HG02798 (cell line): Measurements from ENCODE around the gene ARVCF.

ENCODE experiments used
- ATAC-seq: cut with Tn5 transposase; IDR thresholded peaks from one replicate; pipeline ENCODE4 v1.9.1; 2021; ENCODE audit warnings: mild to moderate bottlenecking; ENCODE audit not compliant: unreplicated experiment, poor library complexity

ARVCF gene

DNA sequence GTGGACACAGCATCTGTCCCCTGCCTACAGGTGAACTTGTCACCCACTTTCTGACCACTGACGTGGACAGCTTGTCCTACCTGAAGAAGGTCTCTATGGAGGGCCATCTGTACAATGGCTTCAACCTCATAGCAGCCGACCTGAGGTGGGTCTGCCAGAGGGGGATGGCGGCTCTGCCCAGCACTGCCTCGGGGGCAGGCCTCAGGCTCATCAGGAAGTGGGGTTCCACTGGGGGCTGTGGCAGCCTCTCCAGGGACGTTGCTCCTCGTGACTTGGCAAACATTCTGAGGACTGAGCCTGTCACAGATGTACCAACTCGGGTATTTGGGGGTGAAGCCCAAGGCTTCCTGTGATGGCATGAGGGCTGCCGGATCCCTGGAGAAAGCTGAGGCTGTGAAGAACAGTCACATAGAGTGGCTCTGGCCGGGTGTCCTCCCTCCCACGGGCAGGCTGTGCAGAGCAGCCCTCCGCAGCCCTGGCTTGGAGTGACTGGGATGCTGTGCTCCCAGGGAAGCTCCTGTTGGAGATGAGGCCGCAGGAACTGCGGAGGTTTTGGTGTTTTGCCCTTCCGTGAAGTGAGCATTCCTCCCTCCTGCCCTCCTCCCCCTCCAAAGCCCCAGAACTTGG lies 36.9 kb upstream of the ARVCF start:
- ATAC-seq = no peak

DNA sequence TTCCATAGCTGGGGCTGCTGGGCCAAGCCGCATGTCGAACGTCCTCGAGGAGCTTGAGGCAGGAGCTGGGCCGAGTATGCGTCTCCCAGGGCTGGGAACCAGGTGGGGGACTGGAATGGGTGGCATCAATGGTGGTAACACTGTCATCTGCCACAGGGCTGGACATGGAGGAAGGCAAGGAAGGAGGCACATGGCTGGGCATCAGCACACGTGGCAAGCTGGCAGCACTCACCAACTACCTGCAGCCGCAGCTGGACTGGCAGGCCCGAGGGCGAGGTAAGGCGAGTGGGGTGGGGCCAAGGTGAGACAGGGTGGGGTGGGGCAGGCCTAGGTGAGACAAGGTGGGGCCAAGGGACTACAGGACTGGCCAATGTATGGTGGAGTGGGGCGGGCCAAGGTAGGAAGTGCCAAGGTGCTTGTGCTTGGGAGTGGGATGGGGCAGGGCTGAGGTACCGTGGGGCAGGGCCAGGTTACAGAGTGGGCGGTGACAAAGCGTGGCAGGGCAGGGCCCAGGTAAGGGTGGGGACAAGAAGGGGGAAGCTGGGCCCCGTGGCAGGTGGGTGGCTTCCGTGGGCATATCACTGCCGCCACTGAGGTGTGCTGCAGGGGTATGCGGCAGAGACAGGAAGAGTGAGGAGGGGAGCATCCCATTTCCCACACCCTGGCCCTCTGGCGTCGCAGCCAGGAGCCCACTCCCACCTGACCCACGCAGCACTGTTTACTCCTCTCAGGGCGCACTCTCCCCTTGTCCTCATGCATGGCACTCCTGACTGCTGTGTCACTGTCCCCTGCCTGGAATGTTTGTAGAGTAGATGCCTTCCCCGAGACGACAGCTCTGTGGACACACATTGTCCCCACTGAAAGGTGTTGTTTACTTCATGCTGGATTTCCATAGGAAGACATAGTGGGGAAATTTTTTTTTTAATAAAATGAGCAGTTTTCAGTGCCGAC lies 36.0 kb upstream of the ARVCF start:
- ATAC-seq = no peak

DNA sequence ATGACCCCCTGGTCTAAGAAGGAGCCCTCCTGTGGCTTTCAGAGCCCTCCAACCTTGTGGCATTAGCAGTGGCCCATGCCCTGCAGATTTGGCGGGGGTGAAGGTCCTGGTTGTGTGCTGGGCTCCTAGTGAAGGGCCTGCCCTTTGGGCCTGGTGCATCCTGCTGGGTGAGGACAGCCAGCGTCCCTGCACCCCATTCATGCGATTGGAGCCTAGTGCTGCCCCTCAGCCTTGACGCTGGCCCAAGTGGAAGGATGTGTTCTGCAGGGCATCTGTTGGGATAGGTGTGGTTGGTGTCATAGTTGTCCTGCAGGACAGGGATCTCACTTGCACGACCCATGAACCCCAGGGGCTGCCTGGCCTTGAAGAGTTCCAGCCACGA lies 35.3 kb upstream of the ARVCF start:
- no peak for ATAC-seq

DNA sequence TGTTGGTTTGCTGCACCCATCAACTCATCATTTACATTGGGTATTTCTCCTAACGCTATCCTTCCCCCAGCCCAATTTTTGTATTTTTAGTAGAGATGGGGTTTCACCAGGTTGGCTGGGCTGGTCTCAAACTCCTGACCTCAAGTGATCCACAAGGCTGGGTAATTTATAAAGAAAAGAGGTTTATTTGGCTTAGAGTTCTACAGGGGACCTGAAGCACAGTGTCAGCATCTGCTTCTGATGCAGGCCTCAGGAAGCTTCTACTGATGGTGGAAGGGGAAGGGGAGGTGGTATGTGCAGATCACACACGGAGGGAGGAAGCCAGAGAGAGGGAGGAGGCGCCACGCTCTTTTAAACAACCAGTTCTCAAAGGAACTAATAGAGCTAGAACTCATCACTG lies 30.1 kb upstream of the ARVCF start:
- no peak for ATAC-seq

DNA sequence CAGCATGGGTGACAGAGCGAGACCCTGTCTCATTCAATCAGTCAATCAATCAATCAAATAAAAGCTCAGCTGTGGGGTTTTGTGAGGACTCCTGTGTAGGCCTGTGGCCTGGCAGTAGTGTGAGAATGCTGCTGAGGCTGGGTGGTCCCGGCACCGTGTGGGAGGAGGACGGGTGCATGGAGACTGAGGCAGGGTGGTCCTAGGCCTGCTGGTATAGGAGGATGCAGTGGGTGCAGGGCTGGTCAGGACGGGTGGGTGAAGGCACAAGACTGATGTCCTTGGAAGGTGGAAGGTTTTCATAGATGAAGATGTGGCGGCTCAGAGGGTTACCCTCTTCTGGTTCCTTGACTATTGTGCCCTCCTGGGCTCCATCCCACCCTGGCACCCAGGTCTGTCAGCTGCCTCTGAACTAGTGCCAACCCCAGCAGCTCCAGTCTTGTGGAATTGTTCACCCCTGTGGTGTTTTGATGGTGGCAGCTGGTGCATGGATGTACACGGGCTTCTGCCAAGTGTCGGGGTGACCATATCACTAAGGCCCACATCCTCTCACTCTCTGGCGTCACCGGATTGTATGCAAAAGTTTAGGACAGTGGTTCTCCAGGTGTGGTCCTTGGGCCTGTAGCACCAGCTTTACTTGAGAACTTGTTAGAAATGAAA lies 28.0 kb upstream of the ARVCF start:
- ATAC-seq = no peak

DNA sequence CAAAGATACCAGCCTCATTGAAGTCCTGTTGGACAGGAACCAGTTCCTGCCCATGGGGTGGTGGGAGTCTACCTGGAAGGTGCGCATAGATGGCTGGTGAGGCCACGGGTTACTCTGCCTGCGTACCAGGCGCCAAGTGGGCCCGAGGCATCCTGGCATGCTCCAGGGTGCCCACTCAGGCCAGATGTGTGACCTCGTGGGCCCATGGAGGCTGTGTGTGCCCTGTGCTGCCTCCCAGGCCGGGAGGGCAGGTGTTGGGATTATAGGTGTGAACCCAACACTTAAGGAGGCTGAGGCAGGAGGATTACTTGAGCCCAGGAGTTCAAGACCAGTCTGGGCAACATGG lies 27.3 kb upstream of the ARVCF start:
- no peak for ATAC-seq

DNA sequence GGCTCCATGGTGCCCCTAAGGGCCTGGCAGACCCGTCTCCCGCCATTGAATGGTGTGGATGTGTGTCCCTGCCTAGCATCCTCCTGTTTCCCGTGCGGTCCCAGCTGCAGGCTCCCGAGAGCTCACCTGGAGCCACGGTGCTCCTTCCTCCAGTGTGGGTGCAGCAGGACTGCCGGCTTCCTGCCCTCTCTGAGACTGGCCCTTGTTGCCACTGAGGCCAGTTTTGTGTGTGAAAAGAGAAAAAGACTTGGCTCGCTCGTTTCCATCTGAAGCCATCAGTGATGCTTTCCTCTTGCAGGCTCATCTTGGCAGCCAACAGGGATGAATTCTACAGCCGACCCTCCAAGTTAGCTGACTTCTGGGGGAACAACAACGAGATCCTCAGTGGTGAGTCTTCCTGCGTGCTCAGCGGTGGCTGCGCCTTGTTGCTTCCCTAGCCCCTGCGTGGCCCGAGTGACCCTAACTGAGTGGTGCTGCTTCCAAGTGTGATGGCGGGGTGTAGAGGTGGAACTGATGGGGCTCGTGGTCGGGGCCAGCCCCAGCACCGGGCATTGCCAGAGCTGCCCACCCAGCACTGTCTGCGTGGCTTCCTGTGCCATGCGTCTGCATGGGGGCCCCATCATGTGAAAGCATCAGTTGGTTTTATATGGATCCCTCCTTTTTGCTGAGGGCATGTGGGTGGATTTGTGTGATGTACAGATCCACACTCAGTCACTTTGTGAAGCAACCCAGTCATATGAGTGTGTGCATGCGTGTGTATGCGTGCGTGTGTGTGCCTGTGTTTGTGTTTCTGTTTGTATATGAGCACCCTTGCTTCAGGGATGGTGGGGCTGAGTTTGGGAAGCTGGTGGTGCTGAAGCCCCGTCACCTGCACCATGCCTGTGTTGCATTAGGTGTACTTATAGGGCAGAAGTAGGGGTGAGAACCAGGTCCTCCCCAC lies 26.7 kb upstream of the ARVCF start:
- no peak for ATAC-seq

DNA sequence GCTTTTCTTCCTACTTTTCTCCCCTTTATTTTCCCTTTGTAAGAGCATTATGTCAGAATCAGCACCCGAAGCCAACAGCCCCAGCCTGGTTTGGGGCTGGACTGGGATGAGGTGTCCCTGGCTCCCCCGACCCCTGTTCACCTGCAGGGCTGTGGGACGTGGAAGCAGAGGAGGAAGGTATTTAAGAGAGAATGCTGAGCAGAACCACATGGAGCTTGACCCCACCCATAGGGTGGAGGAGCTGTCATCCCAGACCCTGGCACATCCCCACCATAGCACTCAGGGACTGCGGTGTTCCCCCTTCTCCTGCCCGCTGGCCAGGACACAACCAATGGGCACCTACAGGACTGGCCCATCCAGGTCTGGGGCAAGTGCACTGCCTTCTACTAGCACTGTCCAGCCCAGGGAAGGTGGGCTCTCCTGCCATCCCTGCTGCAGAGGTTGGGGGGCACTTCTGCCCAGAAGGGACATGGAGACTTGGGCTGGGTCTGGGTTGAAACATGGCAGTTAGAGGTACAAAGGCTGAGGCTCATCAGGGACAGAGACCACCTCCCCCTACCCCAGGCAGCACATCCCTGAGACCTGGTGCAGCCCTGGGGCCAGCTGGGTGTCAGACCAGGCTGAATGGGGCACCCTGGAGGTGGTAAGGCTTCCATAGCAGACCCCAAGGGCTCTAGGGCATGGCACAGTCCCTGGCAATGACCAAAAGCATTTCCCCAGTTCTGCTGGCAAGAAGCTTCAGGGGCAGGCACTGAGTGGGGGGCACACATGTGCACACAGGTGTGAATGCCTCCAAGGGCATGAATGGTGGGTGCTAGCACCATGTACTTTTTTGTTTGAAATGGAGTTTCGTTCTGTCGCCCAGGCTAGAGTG lies 23.9 kb upstream of the ARVCF start:
- no peak for ATAC-seq

DNA sequence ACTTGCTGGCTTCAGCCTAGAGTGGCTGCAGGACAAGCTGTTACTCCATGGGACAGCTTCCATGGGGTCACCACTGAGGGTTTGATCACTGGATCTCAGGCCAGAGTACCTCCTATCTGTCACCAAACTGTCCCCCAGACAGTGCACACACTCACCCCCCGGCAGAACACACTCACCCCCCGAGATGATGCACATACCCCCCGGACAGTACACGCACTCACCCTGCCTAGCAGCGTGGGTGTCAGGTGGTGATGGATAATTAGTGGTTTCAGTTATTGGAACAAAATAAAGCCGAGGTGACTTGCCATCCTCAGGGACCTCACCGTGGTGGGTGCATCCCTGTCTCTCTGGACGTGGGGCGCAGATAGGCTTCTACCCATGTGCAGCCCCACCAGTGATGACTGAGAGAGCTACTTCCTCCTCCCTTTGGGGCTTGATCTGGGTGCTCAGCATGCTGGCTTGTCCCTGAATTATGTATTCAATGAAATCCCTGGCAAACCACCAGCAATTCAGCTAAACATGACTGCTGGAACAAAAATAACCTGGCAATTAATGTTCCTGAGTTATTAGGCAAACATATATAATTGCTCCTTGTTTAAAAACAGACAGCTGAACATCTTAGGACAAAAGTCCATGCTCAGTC lies 23.2 kb upstream of the ARVCF start:
- ATAC-seq = no peak

DNA sequence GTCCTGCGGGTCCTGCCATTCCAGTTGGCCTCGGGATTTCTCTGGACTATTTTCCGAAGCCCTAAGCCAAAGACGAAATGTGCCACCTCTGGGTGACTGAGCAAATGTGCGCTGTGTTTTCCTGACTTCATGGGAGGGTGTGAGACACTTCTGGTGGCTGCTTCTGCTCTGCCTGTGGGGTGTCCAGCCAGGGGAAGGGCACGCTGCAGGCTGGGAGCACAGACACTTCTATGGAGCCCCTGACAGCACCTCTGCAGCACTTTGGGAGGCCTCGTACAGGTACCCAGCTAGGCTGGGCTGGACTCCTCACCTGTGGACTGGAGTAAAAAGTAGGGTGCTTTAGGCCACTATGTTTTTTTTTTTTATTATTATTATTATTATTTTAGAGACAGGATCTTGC lies 22.0 kb upstream of the ARVCF start:
- ATAC-seq = no peak

DNA sequence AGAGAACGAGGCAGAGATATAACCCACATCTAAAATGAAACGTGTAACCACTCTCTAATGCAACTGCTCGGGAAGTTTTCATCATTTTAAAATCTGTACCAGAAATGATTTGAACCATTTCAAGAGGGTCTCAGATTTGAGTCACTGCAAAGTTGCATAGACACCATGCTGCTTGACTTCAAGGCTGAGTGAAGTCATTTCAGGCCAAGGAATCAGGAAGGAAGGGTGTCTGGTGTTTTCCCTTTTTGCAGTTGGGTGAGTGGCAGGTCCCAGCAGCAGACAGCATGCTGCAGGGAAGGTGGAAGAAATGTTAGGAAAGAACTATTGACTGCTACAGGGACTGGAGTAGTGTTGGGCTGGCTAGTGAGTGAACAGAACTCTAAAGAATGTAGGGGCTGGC lies 20.8 kb upstream of the ARVCF start:
- no peak for ATAC-seq

DNA sequence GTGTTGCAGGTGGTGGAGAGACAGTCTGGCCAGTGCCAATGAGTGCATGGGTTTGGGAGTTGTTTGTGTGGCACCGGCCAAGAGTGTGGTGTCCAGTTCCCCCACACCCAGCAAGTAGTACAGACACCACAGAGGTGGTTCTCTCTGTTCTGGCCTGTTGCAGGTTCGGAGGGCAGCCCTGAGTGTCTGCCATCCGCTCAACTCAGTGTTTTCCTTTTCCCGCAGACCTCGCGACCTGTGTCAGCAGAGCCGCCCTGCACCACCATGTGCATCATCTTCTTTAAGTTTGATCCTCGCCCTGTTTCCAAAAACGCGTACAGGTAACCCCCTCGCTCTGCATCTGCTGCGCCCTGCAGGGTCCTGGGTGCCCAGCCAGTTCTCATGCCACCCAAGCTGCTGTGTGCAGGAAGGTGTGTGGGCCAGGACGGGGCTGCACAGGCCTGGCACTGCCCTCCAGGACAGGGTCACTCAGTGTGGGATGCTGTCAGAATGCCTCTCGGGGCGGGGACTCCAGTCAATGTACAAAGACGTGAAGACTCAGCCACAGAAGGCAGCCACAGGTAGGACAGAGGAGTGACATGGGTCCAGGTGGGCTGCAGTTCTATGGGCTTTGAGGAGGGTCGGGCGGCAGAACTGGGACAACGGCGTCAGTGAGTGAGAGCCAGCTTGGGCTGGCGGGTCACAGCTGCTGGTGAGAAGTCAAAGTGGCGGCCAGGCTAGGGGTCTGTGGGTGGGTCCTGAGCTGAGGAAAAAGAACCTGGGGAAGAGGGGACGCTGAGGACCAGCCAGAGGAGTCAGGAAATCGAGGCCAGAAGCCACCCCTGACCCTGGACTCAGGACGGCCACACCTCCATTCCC lies 20.1 kb upstream of the ARVCF start:
- no peak for ATAC-seq

DNA sequence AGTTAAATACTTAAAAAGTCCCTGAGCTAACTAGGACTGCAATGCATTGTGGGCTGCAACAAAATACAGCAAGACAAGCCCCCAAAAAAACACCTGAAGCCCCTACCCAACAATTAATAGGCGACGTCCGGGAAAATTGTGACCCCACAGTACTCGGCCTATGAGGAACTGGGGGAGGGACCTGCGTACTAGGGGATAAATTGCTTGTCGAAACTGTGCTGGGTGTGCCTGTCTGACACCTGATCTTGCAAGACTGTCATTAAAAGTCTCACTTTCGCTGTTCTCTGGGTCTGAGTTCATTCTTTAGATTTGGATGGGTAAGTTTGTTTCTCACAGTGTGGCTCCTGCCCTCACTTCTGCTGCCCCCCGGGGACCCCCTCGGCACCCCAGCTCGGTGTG lies 19.5 kb upstream of the ARVCF start:
- no peak for ATAC-seq

DNA sequence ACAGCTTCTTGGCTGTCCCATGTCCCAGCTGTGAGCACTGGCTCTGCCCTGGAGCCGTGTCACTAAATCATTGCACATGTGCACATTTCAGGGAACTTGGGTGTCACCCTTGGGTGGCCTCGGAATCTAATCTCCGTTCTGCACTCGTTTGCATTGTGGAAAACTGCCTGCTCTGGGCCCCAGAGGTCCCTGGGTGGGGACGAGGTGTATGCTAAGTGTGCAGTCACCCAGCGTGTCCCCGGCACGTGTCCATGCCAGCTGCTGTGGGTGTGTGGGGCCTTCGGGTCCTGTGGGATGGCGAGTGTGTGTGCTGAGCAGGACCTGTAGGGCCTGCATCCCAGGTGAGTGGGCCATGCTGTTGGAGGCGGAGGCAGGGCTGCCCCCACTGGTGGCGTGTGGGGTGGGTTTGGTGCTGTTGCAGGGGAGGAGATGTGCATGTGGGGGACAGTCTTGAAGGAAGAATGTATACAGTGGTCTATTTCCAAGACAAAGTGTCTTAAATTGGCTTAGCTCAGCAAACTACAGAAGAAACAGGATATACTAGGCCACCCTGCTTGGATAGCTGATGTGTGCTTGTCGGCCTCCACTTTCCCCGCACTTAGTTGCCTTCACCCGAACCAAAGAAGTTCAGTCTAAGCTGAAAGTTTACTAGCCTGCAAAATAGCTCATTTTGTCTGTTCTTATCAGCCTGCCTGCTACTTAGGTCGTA lies 18.9 kb upstream of the ARVCF start:
- ATAC-seq = no peak

DNA sequence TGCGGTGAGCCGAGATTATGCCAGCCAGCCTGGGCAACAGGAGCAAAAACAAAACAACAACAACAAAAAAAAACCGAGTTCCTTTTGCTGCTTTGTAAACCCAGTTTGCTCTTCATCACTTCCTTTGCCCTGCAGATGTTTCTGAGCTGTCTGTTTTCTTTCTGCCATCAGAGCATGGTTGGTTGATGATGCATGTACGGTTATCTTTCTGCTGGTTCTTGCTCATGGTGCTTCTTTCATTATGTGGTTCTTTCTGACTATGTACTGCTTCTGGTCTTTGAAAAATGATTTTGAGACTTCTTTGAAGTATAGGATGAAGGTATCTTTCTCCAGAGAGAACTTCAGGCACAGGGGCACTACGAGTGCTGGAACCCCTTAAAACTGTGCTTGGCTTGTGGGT lies 17.5 kb upstream of the ARVCF start:
- no peak for ATAC-seq

DNA sequence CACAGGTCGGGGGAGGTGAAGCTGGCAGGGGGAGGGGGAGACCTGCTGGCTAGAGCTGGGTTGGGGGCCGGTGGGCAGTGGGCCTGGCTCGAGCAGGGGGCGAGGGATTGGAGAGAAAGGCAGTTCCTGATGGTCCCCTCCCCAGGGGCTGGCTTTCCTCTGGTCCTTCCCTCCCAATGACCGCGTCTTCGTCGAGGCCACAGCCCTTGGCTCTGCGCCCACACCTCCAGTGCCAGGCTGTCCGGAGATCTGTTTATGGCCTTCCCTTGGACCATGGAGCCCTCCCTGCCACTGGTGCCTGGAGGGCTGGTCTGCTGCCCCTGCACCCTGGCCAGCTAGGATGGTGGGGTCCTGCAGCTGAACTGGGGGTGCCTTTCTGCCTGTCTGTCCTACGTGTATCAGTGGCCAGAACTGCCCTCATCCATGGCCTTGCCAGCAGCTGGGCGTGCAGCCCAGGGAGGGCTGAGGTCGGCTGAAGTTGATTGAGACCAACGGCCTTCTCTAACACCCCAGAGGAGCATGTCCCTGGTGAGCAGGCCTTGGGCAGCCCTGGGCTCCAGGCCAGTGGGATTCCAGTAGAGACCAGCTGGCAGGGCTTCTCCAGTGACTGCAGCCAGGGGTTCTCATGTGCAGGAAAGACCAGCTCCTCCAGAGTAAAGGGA lies 16.6 kb upstream of the ARVCF start:
- no peak for ATAC-seq

DNA sequence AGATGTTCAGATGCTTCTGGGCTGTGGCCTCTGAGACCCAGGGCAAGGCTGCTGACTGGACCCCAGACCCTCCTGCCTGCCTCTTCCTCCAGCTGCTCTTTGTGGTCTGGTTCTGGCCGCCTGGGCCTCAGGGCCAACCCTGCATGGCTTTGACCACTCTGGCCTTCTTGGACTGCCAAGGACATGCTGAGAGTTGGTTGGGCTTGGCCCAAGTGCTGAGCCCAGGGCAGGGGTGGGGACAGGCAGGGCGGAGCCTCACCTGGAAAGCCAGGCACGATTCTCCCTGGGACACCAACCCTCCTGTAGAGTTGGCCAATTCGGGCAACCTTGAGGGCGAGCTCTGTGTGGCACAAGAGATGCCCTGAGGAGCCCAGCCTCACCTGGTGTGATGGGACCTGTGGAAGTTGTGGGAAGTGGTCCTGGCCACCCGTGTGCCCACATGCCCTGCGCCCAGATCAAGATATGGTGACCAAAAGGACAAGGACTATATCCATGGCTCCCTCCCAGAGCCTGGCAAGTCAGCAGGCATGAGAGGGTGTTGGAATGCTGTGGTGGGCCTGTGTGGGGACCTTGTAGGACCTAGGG lies 15.9 kb upstream of the ARVCF start:
- ATAC-seq = no peak
